ENCODE data around the gene TIMP2. TPM values are rescaled to one million over a fixed set of nuclear protein-coding genes. Genes with fewer than 3 reads are reported as not detected.

Gene TIMP2
- total RNA-seq, 4 donors from 2014 or later = 119 to 399 (median 127) TPM

DNA sequence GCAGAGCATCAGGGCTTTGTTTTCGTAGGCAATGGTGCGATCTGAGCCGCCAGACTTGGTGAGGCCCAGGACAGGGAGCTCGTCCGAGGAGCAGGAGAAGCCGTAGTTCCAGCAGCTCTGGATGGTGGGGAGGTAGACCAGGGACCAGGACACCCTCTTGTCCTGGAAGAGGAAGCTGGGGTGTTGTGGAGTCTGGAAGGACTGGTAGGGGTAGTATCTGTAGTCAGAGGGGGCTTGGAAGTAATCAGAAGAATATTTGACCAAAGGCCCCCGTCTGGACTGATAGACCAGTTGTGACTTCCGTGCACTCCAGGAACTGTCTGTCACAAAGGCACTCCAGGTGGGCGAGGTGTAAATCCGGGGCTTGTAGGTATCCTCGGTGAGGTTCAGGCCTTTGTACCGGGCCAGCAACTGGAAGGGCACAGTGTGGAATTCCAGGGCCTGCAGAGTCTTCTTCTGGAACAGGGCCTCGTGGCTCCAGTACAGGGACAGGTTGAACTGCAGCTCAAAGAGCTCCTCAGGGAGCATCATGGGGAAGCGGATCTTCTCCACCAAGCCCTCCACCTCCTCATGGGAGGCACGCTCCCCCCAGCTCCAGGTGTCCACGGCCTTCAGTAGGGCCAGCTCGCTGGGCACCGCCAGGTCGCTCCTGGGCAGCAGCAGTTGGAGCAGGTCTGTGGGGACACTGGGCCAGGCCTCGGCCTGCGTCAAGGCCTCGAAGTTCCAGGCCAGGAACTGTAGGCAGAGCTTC is 46.7 kb upstream of the TIMP2 start:
- TF ChIP-seq, protein P1, sequence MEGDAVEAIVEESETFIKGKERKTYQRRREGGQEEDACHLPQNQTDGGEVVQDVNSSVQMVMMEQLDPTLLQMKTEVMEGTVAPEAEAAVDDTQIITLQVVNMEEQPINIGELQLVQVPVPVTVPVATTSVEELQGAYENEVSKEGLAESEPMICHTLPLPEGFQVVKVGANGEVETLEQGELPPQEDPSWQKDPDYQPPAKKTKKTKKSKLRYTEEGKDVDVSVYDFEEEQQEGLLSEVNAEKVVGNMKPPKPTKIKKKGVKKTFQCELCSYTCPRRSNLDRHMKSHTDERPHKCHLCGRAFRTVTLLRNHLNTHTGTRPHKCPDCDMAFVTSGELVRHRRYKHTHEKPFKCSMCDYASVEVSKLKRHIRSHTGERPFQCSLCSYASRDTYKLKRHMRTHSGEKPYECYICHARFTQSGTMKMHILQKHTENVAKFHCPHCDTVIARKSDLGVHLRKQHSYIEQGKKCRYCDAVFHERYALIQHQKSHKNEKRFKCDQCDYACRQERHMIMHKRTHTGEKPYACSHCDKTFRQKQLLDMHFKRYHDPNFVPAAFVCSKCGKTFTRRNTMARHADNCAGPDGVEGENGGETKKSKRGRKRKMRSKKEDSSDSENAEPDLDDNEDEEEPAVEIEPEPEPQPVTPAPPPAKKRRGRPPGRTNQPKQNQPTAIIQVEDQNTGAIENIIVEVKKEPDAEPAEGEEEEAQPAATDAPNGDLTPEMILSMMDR (IDR thresholded peaks at IDR 0.05) = no peak
- no peak for TF ChIP-seq POLR2A (IDR thresholded peaks at IDR 0.05)
- Histone ChIP-seq H3K4me1 (peaks cover 4 to 6% of the 10 kb centered on the region in 2 donors), H3K36me3 (no peaks in the 10 kb centered on the region), H3K4me3 (no peak overlapping the region), H3K27me3 (no peaks in the 10 kb centered on the region), H3K27ac (peak overlapping the region; percentile 60 to 61), H3K9me3 (no peaks in the 10 kb centered on the region)
- no peak for DNase-seq
- intact Hi-C loops (cut with DNase I; ENCODE audit: low total_unique reads) = loop anchor here (2.0 to 10.0 kb wide), 2 partner anchors 105 to 257 kb away; no protein-coding TSS in a partner anchor

DNA sequence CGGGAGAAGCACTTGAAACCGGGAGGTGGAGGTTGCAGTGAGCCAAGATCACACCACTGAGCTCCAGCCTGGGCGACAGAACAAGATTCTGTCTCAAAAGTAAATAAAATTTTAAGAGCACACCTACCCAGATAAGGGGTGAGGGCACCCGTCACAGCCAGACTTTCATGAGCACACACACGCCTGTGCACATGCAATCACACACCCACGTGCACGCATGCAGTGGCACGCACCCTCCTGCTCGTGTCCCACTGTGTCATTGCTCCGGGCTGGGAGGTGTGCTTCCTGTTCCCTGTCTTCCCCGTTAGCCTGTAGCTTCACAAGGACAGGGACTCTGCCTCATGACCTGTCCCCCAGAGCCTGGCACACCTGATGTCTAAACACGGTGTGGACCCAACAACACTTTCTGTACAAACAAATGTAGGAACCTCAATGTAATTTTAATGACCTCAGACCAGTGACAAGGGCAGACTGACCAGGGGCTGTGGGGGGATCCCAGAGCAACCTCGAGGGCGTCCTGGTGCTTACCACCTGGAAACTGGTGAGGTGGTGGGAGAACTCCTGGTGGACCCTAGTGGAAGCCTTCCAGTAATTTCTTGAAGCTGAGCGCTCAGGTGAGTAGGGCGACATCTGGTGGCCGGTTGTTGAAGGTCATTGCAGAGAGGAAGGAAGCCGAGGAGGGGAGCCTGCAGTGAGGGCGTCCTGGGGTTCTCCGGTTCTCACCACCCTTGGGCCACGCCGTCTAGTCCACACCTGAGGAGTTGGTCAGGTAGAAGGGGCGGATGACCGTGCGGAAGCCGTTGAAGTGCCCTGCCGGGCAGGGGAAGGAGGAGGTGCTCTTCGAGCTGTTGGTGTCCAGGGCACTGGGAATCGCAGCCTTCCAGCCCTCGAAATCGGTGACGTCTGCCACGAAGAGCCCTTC is 45.9 kb upstream of the TIMP2 start:
- intact Hi-C loops (cut with DNase I; ENCODE audit: low total_unique reads) = loop anchor here (2.0 to 10.0 kb wide), 2 partner anchors 104 to 256 kb away; no protein-coding TSS in a partner anchor
- Histone ChIP-seq H3K36me3 (no peaks in the 10 kb centered on the region), H3K27ac (peak overlapping the region; percentile 60 to 61), H3K4me3 (no peak overlapping the region), H3K27me3 (no peaks in the 10 kb centered on the region), H3K4me1 (peaks cover 0 to 4% of the 10 kb centered on the region in 2 donors), H3K9me3 (no peaks in the 10 kb centered on the region)
- DNase-seq = peak; percentile 82 to 88
- TF ChIP-seq POLR2A (IDR thresholded peaks at IDR 0.05) = no peak
- TF ChIP-seq, protein P1 (IDR thresholded peaks at IDR 0.05) = peak; percentile 86 to 94 (median 89)

DNA sequence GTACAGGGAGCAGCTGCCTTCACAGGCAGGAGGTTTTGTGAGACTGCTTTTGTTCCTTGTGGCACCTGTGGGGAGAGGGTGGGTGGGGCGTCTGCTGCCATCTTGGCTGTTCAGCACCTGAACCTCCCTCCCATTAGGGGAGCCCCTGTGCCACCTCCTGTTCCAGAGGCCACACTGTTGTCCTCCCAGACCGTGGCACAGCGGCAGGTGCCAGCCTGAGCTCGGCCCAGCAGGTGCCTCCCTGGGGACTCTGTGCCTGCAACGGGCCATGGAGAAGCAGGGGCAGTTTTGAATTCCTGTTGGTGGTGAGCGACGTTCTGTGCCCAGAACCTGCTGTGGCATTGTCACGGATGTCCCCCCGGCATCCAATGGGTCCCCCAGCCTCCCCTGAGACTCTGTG is 44.7 kb upstream of the TIMP2 start:
- no peak for DNase-seq
- H3K27ac ChIP-seq = no peak overlapping the region
- H3K9me3 ChIP-seq = no peaks in the 10 kb centered on the region
- H3K27me3 ChIP-seq = no peaks in the 10 kb centered on the region
- intact Hi-C loops (cut with DNase I; ENCODE audit: low total_unique reads) = loop anchor here (2.0 to 10.0 kb wide), 2 partner anchors 103 to 255 kb away; no protein-coding TSS in a partner anchor
- TF ChIP-seq, protein P1 (IDR thresholded peaks at IDR 0.05) = no peak
- no peak for TF ChIP-seq POLR2A (IDR thresholded peaks at IDR 0.05)
- no peaks in the 10 kb centered on the region for H3K36me3 ChIP-seq
- H3K4me1 ChIP-seq = no peaks in the 10 kb centered on the region
- no peak overlapping the region for H3K4me3 ChIP-seq

DNA sequence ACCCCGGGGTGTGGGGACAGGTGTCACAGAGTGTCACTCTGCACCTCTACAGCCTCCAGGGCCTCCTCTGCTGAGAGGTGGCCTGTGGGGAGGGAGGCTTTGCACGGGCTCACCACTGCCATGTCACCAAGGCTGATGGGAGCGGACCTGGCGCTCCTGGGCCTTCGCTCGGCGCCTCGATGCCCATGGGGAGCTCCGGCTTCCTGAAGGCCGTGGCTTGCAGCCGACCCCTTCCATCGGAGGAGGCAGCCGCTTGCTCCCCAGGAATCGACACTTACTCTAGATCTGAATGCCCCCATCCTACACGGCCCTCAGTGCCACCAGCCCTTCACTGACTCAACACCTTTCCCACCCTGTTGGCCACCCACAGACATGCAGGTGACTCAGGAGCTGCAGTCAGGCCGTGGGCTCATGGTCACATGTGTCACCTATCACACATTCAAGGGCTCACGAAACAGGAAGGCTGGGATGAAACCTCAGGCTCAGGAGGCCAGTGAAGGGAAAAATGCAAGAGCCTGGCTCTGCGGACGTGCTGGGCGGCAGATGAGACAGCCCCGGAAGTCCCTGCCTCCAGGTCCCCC is 42.7 kb upstream of the TIMP2 start:
- intact Hi-C loops (cut with DNase I; ENCODE audit: low total_unique reads) = no loop called here
- DNase-seq = no peak
- no peaks in the 10 kb centered on the region for H3K9me3 ChIP-seq

More for the DNA sequence above, 42.7 kb upstream of the TIMP2 start:
- TF ChIP-seq, protein P1 (IDR thresholded peaks at IDR 0.05) = no peak
- Histone ChIP-seq H3K4me3 (no peak overlapping the region), H3K36me3 (no peaks in the 10 kb centered on the region), H3K27me3 (no peaks in the 10 kb centered on the region), H3K27ac (no peak overlapping the region), H3K4me1 (no peaks in the 10 kb centered on the region)

Measured in uterus (tissue), 4 donors.